Neural cell (in vitro differentiated cells): ENCODE results near the gene UBXN6.

Source experiments
- CTCF ChIP-seq: fragments of 450-650 bp; IDR thresholded peaks from 2 replicates; pipeline ENCODE4 v1.5.1; 2014; ENCODE audit warnings: antibody characterized with exemption, mild to moderate bottlenecking, moderate library complexity; ENCODE audit not compliant: poor library complexity, severe bottlenecking
- POLR2AphosphoS5 ChIP-seq: IDR thresholded peaks from 2 replicates; pipeline ENCODE4 v1.6.1; 2012
- RAD21 ChIP-seq: fragments of 450-650 bp; conservative IDR thresholded peaks from 2 replicates; pipeline ENCODE4 v1.6.1; 2014; ENCODE audit warnings: antibody characterized with exemption, mild to moderate bottlenecking, moderate library complexity

GRCh38 chr19:4396949-4397783, 60.4 kb downstream of the UBXN6 start:
- no peak for TF ChIP-seq RAD21
- no peak for TF ChIP-seq CTCF
- no peak for TF ChIP-seq POLR2AphosphoS5
